Liver (tissue), 9 donors: ENCODE data around the gene ETS2. TPM values are rescaled to one million over a fixed set of nuclear protein-coding genes. Genes with fewer than 3 reads are reported as not detected.

Experiments used
- DNase-seq: peaks from one replicate; pipeline ENCODE4 v3.0.0-alpha.2; 2017; ENCODE audit warnings: low spot score
- H3K27ac ChIP-seq, 2 donors: one replicate each; pipeline ENCODE4 v1.7.0; 2013; ENCODE audit warnings: inconsistent platforms in 2 of 2, low read length in 2 of 2, control low read depth in 1 of 2, low read depth in 1 of 2, mild to moderate bottlenecking in 1 of 2
- H3K27me3 ChIP-seq, 4 donors: one replicate each; pipeline versions ENCODE4 v1.6.1 to v1.7.0; 2013; ENCODE audit warnings: low read length in 3 of 4, inconsistent platforms in 1 of 4, mild to moderate bottlenecking in 1 of 4, moderate library complexity in 1 of 4; ENCODE audit not compliant: control insufficient read depth in 4 of 4, insufficient read depth in 4 of 4
- H3K36me3 ChIP-seq, 4 donors: one replicate each; pipeline versions ENCODE4 v1.6.1 to v1.7.0; 2013; ENCODE audit warnings: low read length in 3 of 4, mild to moderate bottlenecking in 3 of 4, low read depth in 1 of 4, moderate library complexity in 1 of 4; ENCODE audit not compliant: control insufficient read depth in 4 of 4, insufficient read depth in 3 of 4
- H3K4me1 ChIP-seq, 4 donors: one replicate each; pipeline versions ENCODE4 v1.6.1 to v1.7.0; 2013; ENCODE audit warnings: low read length in 3 of 4, mild to moderate bottlenecking in 3 of 4, moderate library complexity in 1 of 4; ENCODE audit not compliant: control insufficient read depth in 4 of 4, insufficient read depth in 4 of 4
- H3K4me3 ChIP-seq, 3 donors: one replicate each; pipeline versions ENCODE4 v1.6.1 to v1.7.0; 2013; ENCODE audit warnings: low read length in 3 of 3, control low read depth in 1 of 3, low read depth in 1 of 3, mild to moderate bottlenecking in 1 of 3
- H3K9ac ChIP-seq, 2 donors: one replicate each; pipeline ENCODE4 v1.7.0; 2013; ENCODE audit warnings: low read length in 2 of 2, mild to moderate bottlenecking in 2 of 2, moderate library complexity in 2 of 2, control low read depth in 1 of 2, low read depth in 1 of 2
- H3K9me3 ChIP-seq, 4 donors: one replicate each; pipeline versions ENCODE4 v1.6.1 to v1.7.0; 2013; ENCODE audit warnings: low read length in 3 of 4; ENCODE audit not compliant: control insufficient read depth in 4 of 4
- EGR1 ChIP-seq, 2 donors: IDR thresholded peaks; 2 replicates each; pipeline ENCODE4 v1.6.1; 2016 to 2018; ENCODE audit warnings: antibody characterized with exemption in 2 of 2, low read depth in 2 of 2
- FOXA1 ChIP-seq: IDR thresholded peaks from 2 replicates; pipeline ENCODE4 v1.6.1; 2016; ENCODE audit warnings: antibody characterized with exemption
- FOXA2 ChIP-seq: IDR thresholded peaks from 2 replicates; pipeline ENCODE4 v1.6.1; 2016; ENCODE audit warnings: antibody characterized with exemption
- GABPA ChIP-seq, 2 donors: IDR thresholded peaks in 1 of 2; conservative IDR thresholded peaks in 1 of 2; 2 replicates each; pipeline ENCODE4 v1.6.1; 2016; ENCODE audit warnings: antibody characterized with exemption in 2 of 2, mild to moderate bottlenecking in 1 of 2, moderate library complexity in 1 of 2
- HNF4A ChIP-seq, 2 donors: conservative IDR thresholded peaks; 2 replicates each; pipeline ENCODE4 v1.6.1; 2016; ENCODE audit warnings: antibody characterized with exemption in 2 of 2, mild to moderate bottlenecking in 2 of 2
- HNF4G ChIP-seq: IDR thresholded peaks from 2 replicates; pipeline ENCODE4 v1.6.1; 2016; ENCODE audit warnings: antibody characterized with exemption
- JUND ChIP-seq, 2 donors: IDR thresholded peaks; 2 replicates each; pipeline ENCODE4 v1.6.1; 2016; ENCODE audit warnings: antibody characterized with exemption in 2 of 2
- NR2F2 ChIP-seq: IDR thresholded peaks from 2 replicates; pipeline ENCODE4 v1.6.1; 2016; ENCODE audit warnings: antibody characterized with exemption
- RAD21 ChIP-seq, 2 donors: IDR thresholded peaks; 2 replicates each; pipeline ENCODE4 v1.6.1; 2016; ENCODE audit warnings: antibody characterized with exemption in 2 of 2, mild to moderate bottlenecking in 2 of 2
- RXRA ChIP-seq, 2 donors: IDR thresholded peaks; 2 replicates each; pipeline ENCODE4 v1.6.1; 2017 to 2018; ENCODE audit warnings: antibody characterized with exemption in 2 of 2, mild to moderate bottlenecking in 1 of 2
- SP1 ChIP-seq: IDR thresholded peaks from 2 replicates; pipeline ENCODE4 v1.6.1; 2018; ENCODE audit warnings: antibody characterized with exemption, mild to moderate bottlenecking
- YY1 ChIP-seq: IDR thresholded peaks from 2 replicates; pipeline ENCODE4 v1.6.1; 2016; ENCODE audit warnings: antibody characterized with exemption, mild to moderate bottlenecking
- WGBS: extraction: QIAGEN DNeasy Blood & Tissue Kit; methylation state at CpG from one replicate; pipeline ENCODE4 v1.1.7; 2013; 5-methylcytosine and 5-hydroxymethylcytosine counted together
- polyA plus RNA-seq, 2 donors: library from polyadenylated mRNA; stranded (reverse) in 1 of 2; unstranded in 1 of 2; fragments of 200-250 nt in 1 of 2; fragments of >200 nt in 1 of 2; fragmentation: Nextera tagmentation in 1 of 2; extraction: Ambion mirVana in 1 of 2; gene quantifications; one replicate each; pipeline versions ENCODE4 v1.2.1 to v1.2.3, GENCODE V29; 2013 to 2015
- total RNA-seq, 2 donors: library from RNA; depleted of rRNA; stranded (reverse); fragments of >200 nt; gene quantifications; one replicate each; pipeline ENCODE4 v1.2.3, GENCODE V29; 2014
- TF ChIP-seq, protein P1 (sequence below): IDR thresholded peaks from 2 replicates; pipeline ENCODE4 v1.6.1; 2016; ENCODE audit warnings: antibody characterized with exemption, mild to moderate bottlenecking
- TF ChIP-seq, protein P2 (sequence below): IDR thresholded peaks from 2 replicates; pipeline ENCODE4 v1.6.1; 2016; ENCODE audit warnings: antibody characterized with exemption
- TF ChIP-seq, protein P3 (sequence below): fragments of 150-350 bp; IDR thresholded peaks from 2 replicates; pipeline ENCODE4 v1.5.1; 2017; ENCODE audit warnings: improper control_type of control experiment, low read depth, low read length; ENCODE audit not compliant: missing input control
- TF ChIP-seq, protein P4 (sequence below): IDR thresholded peaks from 2 replicates; pipeline ENCODE4 v1.6.1; 2016; ENCODE audit warnings: antibody characterized with exemption
- TF ChIP-seq, protein P5 (sequence below): IDR thresholded peaks from 2 replicates; pipeline ENCODE4 v1.6.1; 2016; ENCODE audit warnings: antibody characterized with exemption
- donor health status: healthy.
- donor health status: healthy.
- donor health status: healthy.
- donor health status: healthy.
- donor health status: healthy.

Gene ETS2
- total and polyA plus RNA-seq, 4 donors = 20.2 to 90.7 (median 41.8) TPM

DNA sequence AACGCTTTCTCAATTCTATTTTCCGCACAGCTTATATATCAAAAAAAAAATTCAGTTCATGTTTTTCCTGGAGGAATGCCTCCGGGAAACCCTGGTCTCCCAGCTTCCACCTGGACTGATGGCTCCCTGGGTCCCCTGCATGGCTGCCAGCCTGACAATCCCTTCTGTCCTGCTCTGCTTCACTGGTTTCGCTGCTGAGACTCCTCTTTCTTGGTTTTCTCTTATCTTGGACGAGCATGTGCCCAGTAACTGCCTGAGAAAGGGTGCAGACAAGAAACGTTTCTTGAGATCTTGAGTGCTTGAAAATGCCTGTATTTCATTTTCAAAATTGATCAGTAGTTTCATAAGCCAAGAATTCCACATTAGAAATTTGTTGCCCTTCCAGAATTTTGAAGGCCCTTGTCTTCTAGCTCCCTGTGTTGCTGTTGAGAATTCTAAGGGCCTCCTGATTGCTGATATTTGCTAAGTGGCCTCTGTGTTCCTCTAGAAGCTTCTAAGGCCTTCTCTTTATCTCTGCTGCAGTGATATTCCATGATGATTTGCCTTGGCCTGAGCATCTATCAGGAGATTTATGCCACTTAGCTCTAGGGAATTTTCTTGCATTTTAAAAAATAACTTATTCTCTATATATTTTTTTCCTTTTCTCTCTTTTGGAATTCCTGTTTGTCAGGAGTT, 44.7 kb downstream of the ETS2 start (continued):
- TF ChIP-seq, protein P1, sequence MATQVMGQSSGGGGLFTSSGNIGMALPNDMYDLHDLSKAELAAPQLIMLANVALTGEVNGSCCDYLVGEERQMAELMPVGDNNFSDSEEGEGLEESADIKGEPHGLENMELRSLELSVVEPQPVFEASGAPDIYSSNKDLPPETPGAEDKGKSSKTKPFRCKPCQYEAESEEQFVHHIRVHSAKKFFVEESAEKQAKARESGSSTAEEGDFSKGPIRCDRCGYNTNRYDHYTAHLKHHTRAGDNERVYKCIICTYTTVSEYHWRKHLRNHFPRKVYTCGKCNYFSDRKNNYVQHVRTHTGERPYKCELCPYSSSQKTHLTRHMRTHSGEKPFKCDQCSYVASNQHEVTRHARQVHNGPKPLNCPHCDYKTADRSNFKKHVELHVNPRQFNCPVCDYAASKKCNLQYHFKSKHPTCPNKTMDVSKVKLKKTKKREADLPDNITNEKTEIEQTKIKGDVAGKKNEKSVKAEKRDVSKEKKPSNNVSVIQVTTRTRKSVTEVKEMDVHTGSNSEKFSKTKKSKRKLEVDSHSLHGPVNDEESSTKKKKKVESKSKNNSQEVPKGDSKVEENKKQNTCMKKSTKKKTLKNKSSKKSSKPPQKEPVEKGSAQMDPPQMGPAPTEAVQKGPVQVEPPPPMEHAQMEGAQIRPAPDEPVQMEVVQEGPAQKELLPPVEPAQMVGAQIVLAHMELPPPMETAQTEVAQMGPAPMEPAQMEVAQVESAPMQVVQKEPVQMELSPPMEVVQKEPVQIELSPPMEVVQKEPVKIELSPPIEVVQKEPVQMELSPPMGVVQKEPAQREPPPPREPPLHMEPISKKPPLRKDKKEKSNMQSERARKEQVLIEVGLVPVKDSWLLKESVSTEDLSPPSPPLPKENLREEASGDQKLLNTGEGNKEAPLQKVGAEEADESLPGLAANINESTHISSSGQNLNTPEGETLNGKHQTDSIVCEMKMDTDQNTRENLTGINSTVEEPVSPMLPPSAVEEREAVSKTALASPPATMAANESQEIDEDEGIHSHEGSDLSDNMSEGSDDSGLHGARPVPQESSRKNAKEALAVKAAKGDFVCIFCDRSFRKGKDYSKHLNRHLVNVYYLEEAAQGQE = no peak
- no peak for TF ChIP-seq YY1
- no peak for TF ChIP-seq FOXA1
- no peak for TF ChIP-seq SP1

DNA sequence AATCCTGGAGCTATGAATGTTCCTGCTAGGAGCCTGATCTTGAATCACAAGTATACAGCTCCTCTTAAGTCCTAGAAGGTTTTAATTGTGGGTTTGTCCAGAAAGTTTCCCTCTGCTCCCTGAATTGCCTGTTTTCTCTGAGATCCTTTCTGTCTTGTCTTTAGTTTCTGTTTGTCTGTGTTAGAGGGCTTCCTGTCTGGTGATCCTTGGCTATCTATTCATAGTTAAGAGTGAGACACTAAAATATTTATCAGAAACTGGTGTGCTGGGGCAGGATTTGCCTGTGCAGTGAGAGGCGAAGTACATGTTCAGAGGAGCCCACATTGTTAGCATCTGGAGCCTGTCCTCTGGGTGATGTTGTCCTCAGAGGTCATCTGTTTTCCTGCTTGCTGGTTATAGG, 45.4 kb downstream of the ETS2 start:
- no peak overlapping the region for H3K9ac ChIP-seq
- peaks cover 0 to 7% (median 6%) of the 10 kb centered on the region in 4 donors for H3K4me1 ChIP-seq
- H3K36me3 ChIP-seq = no peaks in the 10 kb centered on the region
- 74% methylated on average over 1 of the region's 1 CpG for WGBS
- no peak overlapping the region for H3K4me3 ChIP-seq
- H3K27ac ChIP-seq = no peak overlapping the region
- TF ChIP-seq RAD21 (IDR thresholded peaks at IDR 0.05) (no peak), FOXA1 (no peak), NR2F2 (no peak), JUND (IDR thresholded peaks at IDR 0.05) (no peak), GABPA (IDR thresholded peaks at IDR 0.05 in 1 of 2, conservative IDR thresholded peaks at IDR 0.05 in 1 of 2) (no peak), HNF4A (conservative IDR thresholded peaks at IDR 0.05) (no peak), YY1 (no peak), EGR1 (IDR thresholded peaks at IDR 0.05; ENCODE audit: low read depth in 2 of 2) (no peak)
- TF ChIP-seq, protein P2, sequence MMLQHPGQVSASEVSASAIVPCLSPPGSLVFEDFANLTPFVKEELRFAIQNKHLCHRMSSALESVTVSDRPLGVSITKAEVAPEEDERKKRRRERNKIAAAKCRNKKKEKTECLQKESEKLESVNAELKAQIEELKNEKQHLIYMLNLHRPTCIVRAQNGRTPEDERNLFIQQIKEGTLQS = no peak
- TF ChIP-seq, protein P3, sequence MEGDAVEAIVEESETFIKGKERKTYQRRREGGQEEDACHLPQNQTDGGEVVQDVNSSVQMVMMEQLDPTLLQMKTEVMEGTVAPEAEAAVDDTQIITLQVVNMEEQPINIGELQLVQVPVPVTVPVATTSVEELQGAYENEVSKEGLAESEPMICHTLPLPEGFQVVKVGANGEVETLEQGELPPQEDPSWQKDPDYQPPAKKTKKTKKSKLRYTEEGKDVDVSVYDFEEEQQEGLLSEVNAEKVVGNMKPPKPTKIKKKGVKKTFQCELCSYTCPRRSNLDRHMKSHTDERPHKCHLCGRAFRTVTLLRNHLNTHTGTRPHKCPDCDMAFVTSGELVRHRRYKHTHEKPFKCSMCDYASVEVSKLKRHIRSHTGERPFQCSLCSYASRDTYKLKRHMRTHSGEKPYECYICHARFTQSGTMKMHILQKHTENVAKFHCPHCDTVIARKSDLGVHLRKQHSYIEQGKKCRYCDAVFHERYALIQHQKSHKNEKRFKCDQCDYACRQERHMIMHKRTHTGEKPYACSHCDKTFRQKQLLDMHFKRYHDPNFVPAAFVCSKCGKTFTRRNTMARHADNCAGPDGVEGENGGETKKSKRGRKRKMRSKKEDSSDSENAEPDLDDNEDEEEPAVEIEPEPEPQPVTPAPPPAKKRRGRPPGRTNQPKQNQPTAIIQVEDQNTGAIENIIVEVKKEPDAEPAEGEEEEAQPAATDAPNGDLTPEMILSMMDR = no peak
- no peak for DNase-seq
- H3K9me3 ChIP-seq = no peaks in the 10 kb centered on the region
- H3K27me3 ChIP-seq = no peaks in the 10 kb centered on the region

DNA sequence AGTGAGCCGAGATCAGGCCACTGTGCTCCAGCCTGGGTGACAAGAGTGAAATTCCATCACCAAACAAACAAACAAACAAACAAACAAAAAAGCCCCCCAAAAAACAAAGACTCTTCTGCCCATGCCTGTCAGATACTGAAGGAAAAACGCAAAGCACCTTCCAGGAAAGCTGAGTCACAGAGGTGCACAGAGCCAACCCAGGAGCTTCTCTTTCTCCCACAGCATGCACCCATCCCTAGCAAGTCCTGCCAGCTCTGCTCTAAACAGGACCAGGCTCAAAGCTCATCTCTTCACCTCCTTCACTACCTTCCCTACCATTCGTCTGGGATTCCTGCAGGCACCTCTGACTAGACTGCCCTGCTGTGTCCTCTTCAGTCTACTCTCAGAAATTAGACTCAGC, 46.5 kb downstream of the ETS2 start:
- Histone ChIP-seq H3K9me3 (no peaks in the 10 kb centered on the region), H3K27me3 (no peaks in the 10 kb centered on the region), H3K9ac (no peak overlapping the region), H3K36me3 (no peaks in the 10 kb centered on the region), H3K27ac (no peak overlapping the region), H3K4me3 (no peak overlapping the region), H3K4me1 (peaks cover 0 to 7% (median 3%) of the 10 kb centered on the region in 4 donors)
- no peak for DNase-seq
- 97% methylated on average over 3 of the region's 3 CpGs for WGBS
- no peak for TF ChIP-seq EGR1 (IDR thresholded peaks at IDR 0.05; ENCODE audit: low read depth in 2 of 2)
- TF ChIP-seq, protein P3 = no peak
- TF ChIP-seq, protein P4, sequence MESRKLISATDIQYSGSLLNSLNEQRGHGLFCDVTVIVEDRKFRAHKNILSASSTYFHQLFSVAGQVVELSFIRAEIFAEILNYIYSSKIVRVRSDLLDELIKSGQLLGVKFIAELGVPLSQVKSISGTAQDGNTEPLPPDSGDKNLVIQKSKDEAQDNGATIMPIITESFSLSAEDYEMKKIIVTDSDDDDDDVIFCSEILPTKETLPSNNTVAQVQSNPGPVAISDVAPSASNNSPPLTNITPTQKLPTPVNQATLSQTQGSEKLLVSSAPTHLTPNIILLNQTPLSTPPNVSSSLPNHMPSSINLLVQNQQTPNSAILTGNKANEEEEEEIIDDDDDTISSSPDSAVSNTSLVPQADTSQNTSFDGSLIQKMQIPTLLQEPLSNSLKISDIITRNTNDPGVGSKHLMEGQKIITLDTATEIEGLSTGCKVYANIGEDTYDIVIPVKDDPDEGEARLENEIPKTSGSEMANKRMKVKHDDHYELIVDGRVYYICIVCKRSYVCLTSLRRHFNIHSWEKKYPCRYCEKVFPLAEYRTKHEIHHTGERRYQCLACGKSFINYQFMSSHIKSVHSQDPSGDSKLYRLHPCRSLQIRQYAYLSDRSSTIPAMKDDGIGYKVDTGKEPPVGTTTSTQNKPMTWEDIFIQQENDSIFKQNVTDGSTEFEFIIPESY = no peak
- TF ChIP-seq FOXA2 = no peak
- no peak for TF ChIP-seq YY1
- TF ChIP-seq SP1 = no peak
- TF ChIP-seq, protein P5, sequence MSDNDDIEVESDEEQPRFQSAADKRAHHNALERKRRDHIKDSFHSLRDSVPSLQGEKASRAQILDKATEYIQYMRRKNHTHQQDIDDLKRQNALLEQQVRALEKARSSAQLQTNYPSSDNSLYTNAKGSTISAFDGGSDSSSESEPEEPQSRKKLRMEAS = no peak
- TF ChIP-seq FOXA1 = no peak
- no peak for TF ChIP-seq JUND (IDR thresholded peaks at IDR 0.05)
- no peak for TF ChIP-seq HNF4G
- TF ChIP-seq, protein P2 = no peak
- TF ChIP-seq RXRA (IDR thresholded peaks at IDR 0.05) = no peak
- no peak for TF ChIP-seq GABPA (IDR thresholded peaks at IDR 0.05 in 1 of 2, conservative IDR thresholded peaks at IDR 0.05 in 1 of 2)
